Thymus (tissue), 11 donors: ENCODE data around the gene DIP2C. TPM values are rescaled to one million over a fixed set of nuclear protein-coding genes. Genes with fewer than 3 reads are reported as not detected.
"Not testable (repeated sequence)": the region's sequence is repeated elsewhere in the genome, so short reads cannot be mapped to it uniquely, and the experiment has no call there.

Experiments used
- DNase-seq, 9 donors: peaks; one replicate each; pipeline ENCODE4 v3.0.0-alpha.2; 2013; ENCODE audit warnings: low spot score in 9 of 9, low read depth in 6 of 9, missing footprints in 1 of 9
- H3K27ac ChIP-seq, 2 donors: one replicate each; pipeline ENCODE4 v1.5.1; 2013; ENCODE audit warnings: control low read depth in 1 of 2, low read depth in 1 of 2, low read length in 1 of 2, mild to moderate bottlenecking in 1 of 2, moderate library complexity in 1 of 2
- H3K27me3 ChIP-seq, 2 donors: one replicate each; pipeline ENCODE4 v1.5.1; 2013; ENCODE audit warnings: low read length in 1 of 2; ENCODE audit not compliant: control insufficient read depth in 2 of 2, insufficient read depth in 1 of 2
- H3K36me3 ChIP-seq, 2 donors: one replicate each; pipeline ENCODE4 v1.5.1; 2013; ENCODE audit warnings: low read length in 1 of 2, mild to moderate bottlenecking in 1 of 2, moderate library complexity in 1 of 2; ENCODE audit not compliant: control insufficient read depth in 2 of 2, insufficient read depth in 2 of 2
- H3K4me1 ChIP-seq, 2 donors: one replicate each; pipeline ENCODE4 v1.5.1; 2013; ENCODE audit warnings: low read length in 2 of 2; ENCODE audit not compliant: control insufficient read depth in 2 of 2, insufficient read depth in 2 of 2
- H3K4me3 ChIP-seq, 2 donors: one replicate each; pipeline ENCODE4 v1.5.1; 2013; ENCODE audit warnings: low read length in 2 of 2, control low read depth in 1 of 2, mild to moderate bottlenecking in 1 of 2
- H3K9me3 ChIP-seq, 2 donors: one replicate each; pipeline ENCODE4 v1.5.1; 2013; ENCODE audit warnings: low read length in 1 of 2, mild to moderate bottlenecking in 1 of 2; ENCODE audit not compliant: control insufficient read depth in 2 of 2, insufficient read depth in 1 of 2
- WGBS: extraction: QIAGEN DNeasy Blood & Tissue Kit; methylation state at CpG from one replicate; pipeline ENCODE4 v1.1.7; 2013; 5-methylcytosine and 5-hydroxymethylcytosine counted together
- polyA plus RNA-seq: library from polyadenylated mRNA; stranded (reverse); fragments of 200-250 nt; gene quantifications from one replicate; pipeline ENCODE4 v1.2.3, GENCODE V29; 2013
- total RNA-seq: library from RNA; stranded (reverse); fragments of 120-200 nt; gene quantifications from one replicate; pipeline ENCODE4 v1.2.4, GENCODE V29; 2013
- donor health status: healthy.

Gene DIP2C
- total and polyA plus RNA-seq, 2 donors, result 2.2 to 3.4 TPM

- Histone ChIP-seq H3K4me3 (no peak overlapping the region), H3K27me3 (peaks cover 0 to 2% of the 10 kb centered on the region in 2 donors), H3K9me3 (no peaks in the 10 kb centered on the region), H3K4me1 (no peaks in the 10 kb centered on the region), H3K27ac (no peak overlapping the region), H3K36me3 (no peaks in the 10 kb centered on the region)
- 79% methylated on average over 11 of the region's 11 CpGs for WGBS
- DNase-seq, result no peak
These were observed 9.3 kb downstream of the DIP2C start for GRCh38 chr10:680146-680545.

GRCh38 chr10:679556-679955 lies 9.9 kb downstream of the DIP2C start:
- H3K4me3 ChIP-seq, result no peak overlapping the region
- WGBS, result 97% methylated on average over 15 of the region's 15 CpGs
- no peaks in the 10 kb centered on the region for H3K4me1 ChIP-seq
- DNase-seq, result no peak
- H3K36me3 ChIP-seq, result no peaks in the 10 kb centered on the region
- H3K27ac ChIP-seq, result no peak overlapping the region
- H3K27me3 ChIP-seq, result peaks cover 0 to 2% of the 10 kb centered on the region in 2 donors
- no peaks in the 10 kb centered on the region for H3K9me3 ChIP-seq

GRCh38 chr10:678662-679005 lies 10.8 kb downstream of the DIP2C start:
- WGBS, result 85% methylated on average over 10 of the region's 24 CpGs
- H3K9me3 ChIP-seq, result not testable (repeated sequence)

GRCh38 chr10:677750-678661 lies 11.5 kb downstream of the DIP2C start:
- DNase-seq, result no peak
- no peak overlapping the region for H3K4me3 ChIP-seq
- no peaks in the 10 kb centered on the region for H3K9me3 ChIP-seq
- H3K27me3 ChIP-seq, result no peaks in the 10 kb centered on the region
- H3K27ac ChIP-seq, result no peak overlapping the region
- H3K36me3 ChIP-seq, result no peaks in the 10 kb centered on the region
- H3K4me1 ChIP-seq, result no peaks in the 10 kb centered on the region
- 92% methylated on average over 22 of the region's 22 CpGs for WGBS

More at GRCh38 chr10:678662-679005, 10.8 kb downstream of the DIP2C start:
- not testable (repeated sequence) for H3K4me3 ChIP-seq, H3K27ac ChIP-seq, DNase-seq, H3K27me3 ChIP-seq, H3K36me3 ChIP-seq, H3K4me1 ChIP-seq

GRCh38 chr10:677038-677437 lies 12.4 kb downstream of the DIP2C start:
- H3K27me3 ChIP-seq, result no peaks in the 10 kb centered on the region
- no peaks in the 10 kb centered on the region for H3K36me3 ChIP-seq
- peaks cover 0 to 3% of the 10 kb centered on the region in 2 donors for H3K9me3 ChIP-seq
- 99% methylated on average over 1 of the region's 1 CpG for WGBS
- DNase-seq, result no peak
- no peak overlapping the region for H3K4me3 ChIP-seq
- H3K27ac ChIP-seq, result no peak overlapping the region
- no peaks in the 10 kb centered on the region for H3K4me1 ChIP-seq

GRCh38 chr10:676178-676577 lies 13.3 kb downstream of the DIP2C start:
- H3K27me3 ChIP-seq, result no peaks in the 10 kb centered on the region
- H3K27ac ChIP-seq, result no peak overlapping the region
- 91% methylated on average over 3 of the region's 3 CpGs for WGBS
- H3K4me3 ChIP-seq, result no peak overlapping the region
- no peaks in the 10 kb centered on the region for H3K4me1 ChIP-seq
- peaks cover 0 to 5% of the 10 kb centered on the region in 2 donors for H3K9me3 ChIP-seq
- no peaks in the 10 kb centered on the region for H3K36me3 ChIP-seq
- no peak for DNase-seq

- 97% methylated on average over 4 of the region's 4 CpGs for WGBS
These were observed 13.9 kb downstream of the DIP2C start for GRCh38 chr10:675532-675931.

GRCh38 chr10:673492-673891 lies 16.0 kb downstream of the DIP2C start:
- WGBS, result 86% methylated on average over 9 of the region's 9 CpGs
- DNase-seq, result no peak

More at GRCh38 chr10:675532-675931, 13.9 kb downstream of the DIP2C start:
- no peak overlapping the region for H3K27ac ChIP-seq
- no peak for DNase-seq
- H3K27me3 ChIP-seq, result no peaks in the 10 kb centered on the region
- H3K4me1 ChIP-seq, result no peaks in the 10 kb centered on the region
- H3K9me3 ChIP-seq, result peaks cover 0 to 5% of the 10 kb centered on the region in 2 donors
- H3K36me3 ChIP-seq, result no peaks in the 10 kb centered on the region
- H3K4me3 ChIP-seq, result no peak overlapping the region

GRCh38 chr10:672992-673391 lies 16.5 kb downstream of the DIP2C start:
- no peak overlapping the region for H3K27ac ChIP-seq
- no peak overlapping the region for H3K4me3 ChIP-seq
- no peaks in the 10 kb centered on the region for H3K4me1 ChIP-seq
- H3K36me3 ChIP-seq, result no peaks in the 10 kb centered on the region
- H3K9me3 ChIP-seq, result peaks cover 0 to 5% of the 10 kb centered on the region in 2 donors
- no peak for DNase-seq
- 90% methylated on average over 5 of the region's 5 CpGs for WGBS
- H3K27me3 ChIP-seq, result no peaks in the 10 kb centered on the region

More at GRCh38 chr10:673492-673891, 16.0 kb downstream of the DIP2C start:
- Histone ChIP-seq H3K27me3 (no peaks in the 10 kb centered on the region), H3K27ac (no peak overlapping the region), H3K36me3 (no peaks in the 10 kb centered on the region), H3K9me3 (peaks cover 0 to 5% of the 10 kb centered on the region in 2 donors), H3K4me1 (no peaks in the 10 kb centered on the region), H3K4me3 (no peak overlapping the region)
